ENCODE results near the gene ACOX3.

ACOX3 gene

GRCh38 chr4:8396762-8397406 lies 43.6 kb downstream of the ACOX3 start:
- in situ Hi-C loops (cut with MboI; ENCODE audit: low pct_unique_long_range_greater_than_20kb, low sequenced_read_pairs, unreplicated experiment) = no loop called here
- DNase-seq (ENCODE audit: low spot score) = no peak
- TF ChIP-seq CTCF (IDR thresholded peaks at IDR 0.05; ENCODE audit: extremely low read depth, insufficient read depth, missing control alignments) = no peak

GRCh38 chr4:8395504-8396296 lies 44.8 kb downstream of the ACOX3 start:
- in situ Hi-C loops (cut with MboI; ENCODE audit: low pct_unique_long_range_greater_than_20kb, low sequenced_read_pairs, unreplicated experiment) = no loop called here

GRCh38 chr4:8394806-8395205 lies 45.7 kb downstream of the ACOX3 start:
- no peak for DNase-seq (ENCODE audit: low spot score)
- in situ Hi-C loops (cut with MboI; ENCODE audit: low pct_unique_long_range_greater_than_20kb, low sequenced_read_pairs, unreplicated experiment) = no loop called here
- no peak for TF ChIP-seq CTCF (IDR thresholded peaks at IDR 0.05; ENCODE audit: extremely low read depth, insufficient read depth, missing control alignments)

More at GRCh38 chr4:8395504-8396296, 44.8 kb downstream of the ACOX3 start:
- DNase-seq (ENCODE audit: low spot score) = no peak
- TF ChIP-seq CTCF (IDR thresholded peaks at IDR 0.05; ENCODE audit: extremely low read depth, insufficient read depth, missing control alignments) = no peak

- no peak for DNase-seq (ENCODE audit: low spot score)
- TF ChIP-seq CTCF (IDR thresholded peaks at IDR 0.05; ENCODE audit: extremely low read depth, insufficient read depth, missing control alignments) = no peak
- in situ Hi-C loops (cut with MboI; ENCODE audit: low pct_unique_long_range_greater_than_20kb, low sequenced_read_pairs, unreplicated experiment) = no loop called here
Measured at GRCh38 chr4:8394061-8394519, 46.4 kb downstream of the ACOX3 start.

- peak; percentile 67 for DNase-seq (ENCODE audit: low spot score)
- no peak for TF ChIP-seq CTCF (IDR thresholded peaks at IDR 0.05; ENCODE audit: extremely low read depth, insufficient read depth, missing control alignments)
- in situ Hi-C loops (cut with MboI; ENCODE audit: low pct_unique_long_range_greater_than_20kb, low sequenced_read_pairs, unreplicated experiment) = no loop called here
Measured at GRCh38 chr4:8393593-8394038, 46.9 kb downstream of the ACOX3 start.

GRCh38 chr4:8392591-8393190 lies 47.8 kb downstream of the ACOX3 start:
- in situ Hi-C loops (cut with MboI; ENCODE audit: low pct_unique_long_range_greater_than_20kb, low sequenced_read_pairs, unreplicated experiment) = no loop called here
- DNase-seq (ENCODE audit: low spot score) = no peak
- TF ChIP-seq CTCF (IDR thresholded peaks at IDR 0.05; ENCODE audit: extremely low read depth, insufficient read depth, missing control alignments) = no peak

Data from GM13977 (cell line).